ENCODE results near the gene CDON. TPM values are rescaled to one million over a fixed set of nuclear protein-coding genes. Genes with fewer than 3 reads are reported as not detected.
A peak's percentile ranks its signal among the peaks of the same experiment; 100 is the strongest.

The CDON gene, protein sequence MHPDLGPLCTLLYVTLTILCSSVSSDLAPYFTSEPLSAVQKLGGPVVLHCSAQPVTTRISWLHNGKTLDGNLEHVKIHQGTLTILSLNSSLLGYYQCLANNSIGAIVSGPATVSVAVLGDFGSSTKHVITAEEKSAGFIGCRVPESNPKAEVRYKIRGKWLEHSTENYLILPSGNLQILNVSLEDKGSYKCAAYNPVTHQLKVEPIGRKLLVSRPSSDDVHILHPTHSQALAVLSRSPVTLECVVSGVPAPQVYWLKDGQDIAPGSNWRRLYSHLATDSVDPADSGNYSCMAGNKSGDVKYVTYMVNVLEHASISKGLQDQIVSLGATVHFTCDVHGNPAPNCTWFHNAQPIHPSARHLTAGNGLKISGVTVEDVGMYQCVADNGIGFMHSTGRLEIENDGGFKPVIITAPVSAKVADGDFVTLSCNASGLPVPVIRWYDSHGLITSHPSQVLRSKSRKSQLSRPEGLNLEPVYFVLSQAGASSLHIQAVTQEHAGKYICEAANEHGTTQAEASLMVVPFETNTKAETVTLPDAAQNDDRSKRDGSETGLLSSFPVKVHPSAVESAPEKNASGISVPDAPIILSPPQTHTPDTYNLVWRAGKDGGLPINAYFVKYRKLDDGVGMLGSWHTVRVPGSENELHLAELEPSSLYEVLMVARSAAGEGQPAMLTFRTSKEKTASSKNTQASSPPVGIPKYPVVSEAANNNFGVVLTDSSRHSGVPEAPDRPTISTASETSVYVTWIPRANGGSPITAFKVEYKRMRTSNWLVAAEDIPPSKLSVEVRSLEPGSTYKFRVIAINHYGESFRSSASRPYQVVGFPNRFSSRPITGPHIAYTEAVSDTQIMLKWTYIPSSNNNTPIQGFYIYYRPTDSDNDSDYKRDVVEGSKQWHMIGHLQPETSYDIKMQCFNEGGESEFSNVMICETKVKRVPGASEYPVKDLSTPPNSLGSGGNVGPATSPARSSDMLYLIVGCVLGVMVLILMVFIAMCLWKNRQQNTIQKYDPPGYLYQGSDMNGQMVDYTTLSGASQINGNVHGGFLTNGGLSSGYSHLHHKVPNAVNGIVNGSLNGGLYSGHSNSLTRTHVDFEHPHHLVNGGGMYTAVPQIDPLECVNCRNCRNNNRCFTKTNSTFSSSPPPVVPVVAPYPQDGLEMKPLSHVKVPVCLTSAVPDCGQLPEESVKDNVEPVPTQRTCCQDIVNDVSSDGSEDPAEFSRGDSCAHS (N-terminal part only)
- total RNA-seq (1 to 10 TPM; 2.0 TPM), total RNA-seq (3.9 to 6.6 reads per million in 2 donors)

DNA sequence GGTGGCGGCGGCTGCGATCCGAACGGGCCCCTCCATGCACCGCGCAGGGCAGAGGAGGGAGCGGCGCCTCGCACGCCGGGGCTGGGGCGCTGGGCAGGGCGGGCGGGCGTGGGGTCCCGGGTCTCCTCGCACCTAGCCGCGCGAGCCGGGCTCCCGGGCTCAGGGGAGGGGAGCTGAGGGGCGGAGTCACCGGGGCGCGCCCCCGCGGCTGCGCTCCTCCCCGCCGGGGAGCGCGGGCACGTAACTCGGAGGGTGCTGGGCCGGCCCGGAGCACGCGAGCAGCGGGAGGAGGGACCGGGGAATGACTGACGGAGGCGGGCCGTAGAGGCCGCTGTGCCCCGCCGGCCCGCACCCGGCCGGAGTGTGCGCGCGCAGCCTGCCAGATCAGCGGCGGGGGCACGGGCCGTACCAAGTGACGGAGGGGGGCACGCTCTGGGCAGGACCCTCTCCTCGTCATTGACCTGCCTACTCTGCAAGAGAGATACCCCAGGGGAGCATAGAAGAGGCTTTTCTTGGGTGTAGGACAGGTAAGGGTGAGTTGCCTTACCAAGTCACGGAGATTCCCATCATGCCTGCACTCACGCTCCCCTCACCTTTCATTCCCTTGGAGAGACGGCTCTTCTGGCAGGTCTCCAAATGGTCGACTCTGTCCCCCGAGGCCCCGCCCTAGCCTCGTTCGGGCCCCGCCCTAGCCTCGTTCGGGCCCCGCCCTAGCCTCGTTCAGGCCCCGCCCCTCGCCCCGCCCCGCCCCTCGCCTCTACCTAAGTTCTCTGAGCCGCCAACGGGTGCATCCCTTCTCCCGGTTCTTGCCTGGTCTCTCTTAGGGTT, at the start of gene CDON:
Gene CDON, minus strand, starts transcription at position 188 of the 828 bp plus-strand sequence. CDS start 39,390 bp downstream, outside the sequence.
- peaks cover 9% of the 10 kb centered on the region for H3K4me1 Mint-ChIP-seq
- no peaks in the 10 kb centered on the region for H3K9me3 ChIP-seq (ENCODE audit: control insufficient read depth, low read length, poor library complexity, severe bottlenecking)
- peak within 1 kb of the TSS; percentile 74 for H3K27ac Mint-ChIP-seq
- peaks cover 22% of the 10 kb centered on the region for H3K27me3 Mint-ChIP-seq
- H3K4me3 Mint-ChIP-seq, result peak within 1 kb of the TSS; percentile 90
- DNase-seq (peak; percentile 89 to 93 (median 89)), ATAC-seq (peak; percentile 92)
- H3K36me3 Mint-ChIP-seq (ENCODE audit: low read depth), result peaks cover 2% of the 10 kb centered on the region

DNA sequence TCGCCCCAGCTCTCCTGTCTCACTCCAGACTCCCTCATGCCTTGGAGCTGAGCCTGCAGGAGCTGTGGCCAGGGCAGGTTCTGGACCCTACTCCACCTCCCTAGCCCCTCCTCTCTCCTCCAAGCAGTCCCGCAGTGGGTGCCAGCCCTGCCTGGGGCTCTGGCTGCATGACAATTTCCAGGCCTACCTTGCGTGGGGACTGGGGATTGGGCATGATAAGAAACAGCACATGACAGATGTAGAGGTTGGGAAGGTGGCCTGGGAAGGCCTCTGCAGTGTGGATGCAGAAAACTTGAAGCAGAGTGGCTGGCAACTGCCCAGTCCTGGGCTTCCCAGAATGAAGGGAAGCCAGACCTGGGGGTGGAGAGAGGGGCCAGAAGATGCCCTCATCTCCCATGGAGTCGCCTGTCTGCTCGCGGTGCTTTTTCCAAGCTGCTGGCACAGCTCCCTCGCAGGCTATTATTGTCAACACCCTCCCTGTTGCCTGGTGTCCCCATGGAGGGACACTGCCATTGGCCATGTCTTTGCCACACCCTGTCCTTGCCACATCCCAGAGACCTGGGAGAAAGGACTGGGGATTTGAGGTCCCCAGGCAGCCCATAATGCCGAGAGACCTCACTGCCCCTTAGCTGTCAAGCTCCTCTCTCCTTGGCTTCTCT, 48.9 kb upstream of the CDON start:
- no peaks in the 10 kb centered on the region for H3K9me3 ChIP-seq (ENCODE audit: control insufficient read depth, low read length, poor library complexity, severe bottlenecking)
- Mint-ChIP-seq H3K27ac (no peak overlapping the region), H3K27me3 (peaks cover 4% of the 10 kb centered on the region), H3K4me3 (no peak overlapping the region), H3K4me1 (peaks cover 3% of the 10 kb centered on the region), H3K36me3 (ENCODE audit: low read depth) (no peaks in the 10 kb centered on the region)
- no peak for DNase-seq
- no peak for ATAC-seq

DNA sequence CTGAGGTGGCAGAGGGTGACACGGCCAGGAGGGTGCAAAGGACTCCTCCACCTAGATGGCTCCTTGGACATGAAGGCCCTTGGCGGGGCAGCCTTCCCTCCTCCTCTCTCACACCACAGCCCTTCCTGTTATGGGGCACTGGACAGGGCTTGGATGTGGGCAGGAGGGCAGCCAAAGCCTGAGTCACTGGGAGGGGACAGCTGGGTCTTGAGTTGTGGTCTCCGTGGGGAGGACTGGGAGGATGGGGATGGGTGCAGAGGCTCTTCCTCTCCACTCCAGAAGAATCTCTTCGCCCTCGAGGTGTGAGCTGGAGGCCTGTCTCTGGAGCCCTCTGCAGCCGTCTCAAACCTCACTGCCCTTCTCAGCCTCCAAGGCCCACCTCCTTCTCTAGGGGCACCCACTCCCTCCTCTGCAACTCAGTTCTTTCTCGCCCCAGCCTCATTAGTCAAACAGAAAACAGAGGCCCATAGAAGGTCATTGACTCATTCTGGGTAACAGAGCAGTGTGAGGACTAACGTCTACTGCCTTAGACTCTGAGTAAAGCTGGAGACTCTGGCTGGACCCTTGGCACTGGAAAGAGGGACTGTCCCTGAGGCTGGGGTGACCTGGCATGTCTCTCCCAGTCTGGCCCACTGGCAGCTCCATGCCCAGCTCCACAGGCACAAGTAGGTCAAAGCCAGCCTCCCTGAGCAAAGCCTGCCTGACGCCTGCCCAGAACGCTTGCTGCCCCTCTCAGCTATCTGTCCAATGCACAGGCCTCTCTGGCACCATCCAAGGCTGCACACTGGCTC, 47.5 kb upstream of the CDON start:
- DNase-seq, result no peak
- Mint-ChIP-seq H3K27ac (no peak overlapping the region), H3K36me3 (ENCODE audit: low read depth) (no peaks in the 10 kb centered on the region), H3K27me3 (peaks cover 7% of the 10 kb centered on the region), H3K4me3 (no peak overlapping the region), H3K4me1 (peaks cover 3% of the 10 kb centered on the region)
- ATAC-seq, result no peak
- H3K9me3 ChIP-seq (ENCODE audit: control insufficient read depth, low read length, poor library complexity, severe bottlenecking), result no peaks in the 10 kb centered on the region

DNA sequence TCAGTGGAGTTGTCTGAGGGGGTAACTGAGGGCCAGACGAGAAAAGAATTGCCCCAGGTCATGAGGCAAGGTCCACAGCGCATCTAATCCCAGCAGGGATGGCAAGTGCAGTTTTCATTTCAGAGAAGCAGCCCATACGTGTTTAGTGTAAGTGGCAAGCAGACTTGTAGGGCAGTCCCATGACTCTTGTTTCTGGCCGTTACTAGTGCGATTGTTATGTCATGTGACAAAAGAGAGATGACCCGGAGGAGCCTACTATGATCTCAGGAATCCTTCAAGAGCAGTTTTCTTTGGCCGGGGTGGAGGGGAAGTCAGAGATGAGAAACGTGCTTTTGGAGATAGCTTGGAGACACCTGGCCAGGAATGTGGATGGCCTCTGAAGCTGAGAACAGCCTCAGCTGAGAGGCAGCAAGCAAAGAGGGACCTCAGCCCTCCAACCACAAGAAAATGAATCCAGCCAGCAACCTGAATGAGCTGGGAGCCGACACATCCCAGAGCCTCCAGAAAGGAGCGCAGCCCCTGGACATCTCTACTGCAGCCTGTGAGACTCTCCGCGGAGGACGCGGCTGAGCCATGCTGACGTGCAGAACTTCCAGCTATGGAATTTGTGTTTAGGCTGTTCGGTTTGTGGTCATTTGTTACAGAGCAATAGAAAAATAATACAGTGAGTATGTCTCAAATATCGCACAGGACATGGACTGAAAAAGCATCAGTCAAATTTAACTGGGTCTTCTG, 44.1 kb upstream of the CDON start:
- DNase-seq, result no peak
- H3K27me3 Mint-ChIP-seq, result peaks cover 17% of the 10 kb centered on the region
- no peak for ATAC-seq
- no peaks in the 10 kb centered on the region for H3K4me1 Mint-ChIP-seq
- peak overlapping the region; percentile 53 for H3K27ac Mint-ChIP-seq
- H3K36me3 Mint-ChIP-seq (ENCODE audit: low read depth), result no peaks in the 10 kb centered on the region
- H3K9me3 ChIP-seq (ENCODE audit: control insufficient read depth, low read length, poor library complexity, severe bottlenecking), result no peaks in the 10 kb centered on the region
- no peak overlapping the region for H3K4me3 Mint-ChIP-seq

DNA sequence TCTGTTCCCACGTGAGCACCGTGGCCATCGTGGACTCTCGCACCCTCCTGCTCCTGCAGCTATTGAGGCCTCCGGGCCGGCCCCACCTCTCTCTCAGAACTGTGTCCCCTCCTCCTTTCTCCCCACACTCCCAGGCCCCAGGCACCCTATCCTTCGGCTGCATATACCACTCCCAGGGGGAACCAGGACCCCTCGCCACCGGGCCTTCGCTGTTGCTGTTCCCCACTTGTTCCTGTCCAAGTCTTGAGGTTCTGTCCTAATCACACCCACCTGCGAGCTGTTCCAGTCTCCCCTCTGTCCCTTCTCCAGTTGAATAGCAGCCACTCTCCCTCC, 43.0 kb upstream of the CDON start:
- H3K4me3 Mint-ChIP-seq, result no peak overlapping the region

DNA sequence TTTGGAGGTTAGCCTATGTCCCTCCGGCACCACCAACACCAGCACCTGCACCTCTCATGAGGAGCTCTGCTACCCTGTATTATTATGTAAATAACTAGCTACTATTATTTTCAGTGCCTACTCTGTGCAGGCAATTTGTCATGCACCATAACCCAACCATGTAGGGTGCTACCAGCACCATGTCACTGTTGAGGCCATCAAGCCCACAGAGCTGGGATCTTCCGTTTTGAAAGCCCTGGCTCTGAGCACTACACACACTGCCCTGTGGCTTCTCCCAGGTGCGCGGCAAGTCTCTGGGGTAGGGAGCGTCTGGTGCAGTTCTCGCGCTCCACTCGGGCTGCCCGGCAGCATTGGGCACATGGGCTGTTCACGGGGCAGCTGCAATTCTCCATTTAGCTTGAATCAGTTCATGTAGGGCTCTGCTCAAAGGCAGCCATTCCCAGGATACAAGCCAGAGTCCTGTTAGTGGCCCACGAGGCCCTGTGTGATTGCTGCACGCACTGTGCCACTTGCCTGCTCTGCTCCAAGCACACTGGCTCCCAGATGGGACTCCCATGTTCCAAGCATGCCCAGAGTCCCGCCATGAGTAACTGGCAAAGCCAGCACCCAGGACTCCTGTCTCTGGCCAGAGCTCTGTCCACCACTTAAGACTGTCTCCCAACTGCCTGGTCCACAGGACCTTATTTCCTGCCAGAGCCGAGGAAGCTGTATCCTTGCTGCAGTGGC, 42.5 kb upstream of the CDON start:
- H3K9me3 ChIP-seq (ENCODE audit: control insufficient read depth, low read length, poor library complexity, severe bottlenecking), result no peaks in the 10 kb centered on the region
- DNase-seq, result no peak
- H3K27ac Mint-ChIP-seq, result peak overlapping the region; percentile 51
- no peaks in the 10 kb centered on the region for H3K36me3 Mint-ChIP-seq (ENCODE audit: low read depth)
- H3K27me3 Mint-ChIP-seq, result peaks cover 31% of the 10 kb centered on the region
- peaks cover 3% of the 10 kb centered on the region for H3K4me1 Mint-ChIP-seq
- no peak overlapping the region for H3K4me3 Mint-ChIP-seq
- ATAC-seq, result no peak

More for the DNA sequence above, 43.0 kb upstream of the CDON start:
- H3K27me3 Mint-ChIP-seq, result peaks cover 25% of the 10 kb centered on the region
- H3K36me3 Mint-ChIP-seq (ENCODE audit: low read depth), result no peaks in the 10 kb centered on the region
- DNase-seq, result no peak
- no peak for ATAC-seq
- H3K27ac Mint-ChIP-seq, result peak overlapping the region; percentile 53
- no peaks in the 10 kb centered on the region for H3K4me1 Mint-ChIP-seq
- H3K9me3 ChIP-seq (ENCODE audit: control insufficient read depth, low read length, poor library complexity, severe bottlenecking), result no peaks in the 10 kb centered on the region

DNA sequence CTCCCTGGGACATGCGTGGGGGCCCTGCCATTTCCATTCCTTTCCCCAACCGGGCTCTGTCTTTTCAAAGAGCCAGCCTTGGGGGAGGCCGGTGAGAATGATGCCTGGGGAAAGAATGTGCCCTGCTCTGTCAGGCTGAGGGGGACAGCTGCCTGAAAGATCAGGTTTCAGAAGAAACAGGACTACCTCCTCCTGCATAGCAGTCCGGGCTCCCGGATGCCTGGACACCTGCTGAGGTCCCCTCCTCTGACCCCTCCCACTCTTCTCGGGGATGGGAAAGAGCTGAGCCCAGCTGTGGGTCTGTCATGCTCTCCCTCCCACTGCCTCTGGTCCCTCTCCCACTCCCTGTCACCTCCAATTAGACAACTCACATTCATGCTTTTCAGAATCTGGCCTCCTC, 41.8 kb upstream of the CDON start:
- no peak for ATAC-seq
- no peak for DNase-seq
- Mint-ChIP-seq H3K27me3 (peaks cover 31% of the 10 kb centered on the region), H3K4me3 (no peak overlapping the region), H3K4me1 (peaks cover 3% of the 10 kb centered on the region), H3K36me3 (ENCODE audit: low read depth) (no peaks in the 10 kb centered on the region), H3K27ac (peak overlapping the region; percentile 51)
- no peaks in the 10 kb centered on the region for H3K9me3 ChIP-seq (ENCODE audit: control insufficient read depth, low read length, poor library complexity, severe bottlenecking)

DNA sequence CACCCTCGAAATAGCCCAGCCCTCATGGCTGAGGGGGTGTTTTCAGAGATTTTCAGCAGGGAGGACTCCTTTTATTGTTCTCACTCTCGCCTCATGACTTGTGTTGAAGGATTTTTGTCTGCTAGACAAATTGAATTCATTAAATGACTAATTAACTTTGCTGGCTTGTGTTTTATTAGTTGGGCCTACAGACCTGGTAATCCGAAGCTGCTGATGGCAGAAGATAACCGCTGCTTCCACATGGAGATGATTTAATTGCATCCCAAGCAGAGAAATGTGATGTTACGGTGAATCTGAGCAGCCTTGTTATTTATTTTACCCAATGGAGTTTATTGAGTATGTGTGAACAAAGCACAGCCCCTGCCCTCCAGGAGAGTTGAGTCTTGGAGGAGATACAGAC, 40.5 kb upstream of the CDON start:
- Mint-ChIP-seq H3K4me3 (no peak overlapping the region), H3K27ac (no peak overlapping the region), H3K4me1 (peaks cover 3% of the 10 kb centered on the region), H3K27me3 (peaks cover 31% of the 10 kb centered on the region), H3K36me3 (ENCODE audit: low read depth) (no peaks in the 10 kb centered on the region)
- DNase-seq, result no peak
- ATAC-seq, result no peak
- no peaks in the 10 kb centered on the region for H3K9me3 ChIP-seq (ENCODE audit: control insufficient read depth, low read length, poor library complexity, severe bottlenecking)

DNA sequence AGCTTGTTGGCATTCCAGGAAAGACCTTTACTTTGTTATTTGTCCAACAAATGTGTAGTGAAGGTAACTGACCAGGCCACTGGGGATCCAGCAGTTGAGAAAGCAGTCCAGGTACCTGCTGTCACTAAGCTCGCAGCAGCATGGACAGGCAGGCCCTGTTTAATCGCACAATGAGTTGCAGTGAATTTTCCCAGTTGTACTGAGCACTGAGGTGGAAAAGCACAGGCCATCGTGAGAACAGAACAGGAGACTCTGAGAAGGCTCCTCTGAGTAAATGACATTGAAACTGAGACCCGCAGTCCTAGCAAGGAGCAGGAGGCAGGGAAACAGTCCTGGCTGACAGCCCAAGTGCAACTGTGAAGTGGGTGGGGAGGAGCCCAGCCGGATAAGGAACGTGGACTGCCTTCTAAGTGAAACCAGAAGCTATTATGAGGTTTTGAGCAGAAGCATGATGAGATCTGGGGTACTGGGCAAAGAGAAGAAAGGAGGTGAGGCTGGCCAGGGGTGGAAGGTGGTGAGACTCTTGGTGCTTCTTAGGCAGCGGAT, 39.8 kb upstream of the CDON start:
- ATAC-seq (no peak), DNase-seq (no peak)
- H3K36me3 Mint-ChIP-seq (ENCODE audit: low read depth), result no peaks in the 10 kb centered on the region
- H3K4me3 Mint-ChIP-seq, result no peak overlapping the region
- peaks cover 3% of the 10 kb centered on the region for H3K4me1 Mint-ChIP-seq
- H3K27me3 Mint-ChIP-seq, result peaks cover 38% of the 10 kb centered on the region
- H3K27ac Mint-ChIP-seq, result no peak overlapping the region
- H3K9me3 ChIP-seq (ENCODE audit: control insufficient read depth, low read length, poor library complexity, severe bottlenecking), result no peaks in the 10 kb centered on the region

DNA sequence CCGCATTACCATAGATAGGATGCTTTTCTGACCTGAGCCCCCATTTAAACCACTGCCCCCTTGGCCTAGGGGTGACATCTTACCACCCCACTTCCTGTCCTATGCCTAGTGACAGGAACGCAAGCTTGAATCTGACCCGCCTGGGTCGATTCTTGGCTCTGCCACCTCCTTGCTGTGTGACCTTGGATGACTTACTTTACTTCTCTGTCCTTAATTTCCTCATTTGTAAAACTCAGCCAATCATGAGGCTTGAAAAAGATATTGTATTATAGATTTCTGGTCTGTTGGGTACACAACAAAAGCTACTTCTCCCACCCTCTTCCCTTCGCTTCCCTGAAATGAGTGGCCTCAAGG, 39.2 kb upstream of the CDON start:
- Mint-ChIP-seq H3K27me3 (peaks cover 39% of the 10 kb centered on the region), H3K27ac (no peak overlapping the region), H3K4me1 (peaks cover 3% of the 10 kb centered on the region), H3K4me3 (no peak overlapping the region), H3K36me3 (ENCODE audit: low read depth) (no peaks in the 10 kb centered on the region)
- H3K9me3 ChIP-seq (ENCODE audit: control insufficient read depth, low read length, poor library complexity, severe bottlenecking), result no peaks in the 10 kb centered on the region
- ATAC-seq (no peak), DNase-seq (no peak)

All from T-helper 17 cell (primary cell).